PFSK-1 (cell line): ENCODE data around the gene LRRC46.

ENCODE experiments used
- POLR2AphosphoS5 ChIP-seq: IDR thresholded peaks from 2 replicates; pipeline ENCODE4 v1.6.1; 2012; ENCODE audit warnings: low read depth, mild to moderate bottlenecking, control low read depth, low read length, moderate library complexity
- TAF1 ChIP-seq: IDR thresholded peaks from 2 replicates; pipeline ENCODE4 v1.6.1; 2012; ENCODE audit warnings: low read length, control low read depth, borderline replicate concordance; ENCODE audit not compliant: insufficient read depth
- TF ChIP-seq, protein P1 (sequence below), 2 experiments: IDR thresholded peaks; 2 replicates each; pipeline versions ENCODE4 v1.6.1 to v1.8.0; 2011 to 2012; ENCODE audit warnings: low read depth in 2 of 2, low read length in 2 of 2, control low read depth in 1 of 2, inconsistent platforms in 1 of 2, mild to moderate bottlenecking in 1 of 2, moderate library complexity in 1 of 2; ENCODE audit not compliant: insufficient read depth in 1 of 2

DNA sequence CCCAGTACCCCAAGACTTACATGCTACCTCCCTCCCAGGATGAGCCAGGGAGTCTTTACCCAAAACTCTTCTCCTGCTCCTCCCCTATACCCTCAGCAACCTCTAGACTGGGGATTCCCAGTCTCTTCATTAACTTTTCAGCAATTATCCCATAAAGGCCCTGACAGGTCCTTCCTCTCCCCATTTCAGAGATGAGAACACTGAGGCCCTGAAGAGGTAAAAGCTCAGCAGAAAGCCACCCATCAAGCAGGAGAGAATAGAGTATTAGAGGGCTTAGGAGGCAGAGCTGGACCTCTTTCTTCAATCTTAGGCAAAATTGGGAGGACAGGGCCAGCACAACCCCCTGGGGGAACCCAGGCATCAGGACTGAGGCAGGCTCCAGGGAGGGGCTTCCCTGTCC, 25.4 kb downstream of the LRRC46 start:
- TF ChIP-seq, protein P1, sequence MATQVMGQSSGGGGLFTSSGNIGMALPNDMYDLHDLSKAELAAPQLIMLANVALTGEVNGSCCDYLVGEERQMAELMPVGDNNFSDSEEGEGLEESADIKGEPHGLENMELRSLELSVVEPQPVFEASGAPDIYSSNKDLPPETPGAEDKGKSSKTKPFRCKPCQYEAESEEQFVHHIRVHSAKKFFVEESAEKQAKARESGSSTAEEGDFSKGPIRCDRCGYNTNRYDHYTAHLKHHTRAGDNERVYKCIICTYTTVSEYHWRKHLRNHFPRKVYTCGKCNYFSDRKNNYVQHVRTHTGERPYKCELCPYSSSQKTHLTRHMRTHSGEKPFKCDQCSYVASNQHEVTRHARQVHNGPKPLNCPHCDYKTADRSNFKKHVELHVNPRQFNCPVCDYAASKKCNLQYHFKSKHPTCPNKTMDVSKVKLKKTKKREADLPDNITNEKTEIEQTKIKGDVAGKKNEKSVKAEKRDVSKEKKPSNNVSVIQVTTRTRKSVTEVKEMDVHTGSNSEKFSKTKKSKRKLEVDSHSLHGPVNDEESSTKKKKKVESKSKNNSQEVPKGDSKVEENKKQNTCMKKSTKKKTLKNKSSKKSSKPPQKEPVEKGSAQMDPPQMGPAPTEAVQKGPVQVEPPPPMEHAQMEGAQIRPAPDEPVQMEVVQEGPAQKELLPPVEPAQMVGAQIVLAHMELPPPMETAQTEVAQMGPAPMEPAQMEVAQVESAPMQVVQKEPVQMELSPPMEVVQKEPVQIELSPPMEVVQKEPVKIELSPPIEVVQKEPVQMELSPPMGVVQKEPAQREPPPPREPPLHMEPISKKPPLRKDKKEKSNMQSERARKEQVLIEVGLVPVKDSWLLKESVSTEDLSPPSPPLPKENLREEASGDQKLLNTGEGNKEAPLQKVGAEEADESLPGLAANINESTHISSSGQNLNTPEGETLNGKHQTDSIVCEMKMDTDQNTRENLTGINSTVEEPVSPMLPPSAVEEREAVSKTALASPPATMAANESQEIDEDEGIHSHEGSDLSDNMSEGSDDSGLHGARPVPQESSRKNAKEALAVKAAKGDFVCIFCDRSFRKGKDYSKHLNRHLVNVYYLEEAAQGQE (IDR thresholded peaks at IDR 0.05; ENCODE audit: insufficient read depth in 1 of 2, low read depth in 2 of 2, low read length in 2 of 2): no peak
- TF ChIP-seq TAF1 (no peak), POLR2AphosphoS5 (no peak)
